Mammary epithelial cell (primary cell): ENCODE results near the gene SLC22A14.

ENCODE experiments used
- EZH2 ChIP-seq: IDR thresholded peaks from 2 replicates; pipeline ENCODE4 v1.6.1; 2012; ENCODE audit warnings: low read length, inconsistent platforms, borderline replicate concordance
- TF ChIP-seq, protein P1 (sequence below), 2 donors: IDR thresholded peaks in 1 of 2; conservative IDR thresholded peaks in 1 of 2; 2 replicates each; pipeline ENCODE4 v1.5.1; 2011 to 2012; ENCODE audit warnings: inconsistent platforms in 2 of 2, low read length in 2 of 2, mild to moderate bottlenecking in 2 of 2, control low read depth in 1 of 2, low read depth in 1 of 2; ENCODE audit not compliant: insufficient read depth in 1 of 2; ENCODE audit errors: extremely low read depth in 1 of 2

DNA sequence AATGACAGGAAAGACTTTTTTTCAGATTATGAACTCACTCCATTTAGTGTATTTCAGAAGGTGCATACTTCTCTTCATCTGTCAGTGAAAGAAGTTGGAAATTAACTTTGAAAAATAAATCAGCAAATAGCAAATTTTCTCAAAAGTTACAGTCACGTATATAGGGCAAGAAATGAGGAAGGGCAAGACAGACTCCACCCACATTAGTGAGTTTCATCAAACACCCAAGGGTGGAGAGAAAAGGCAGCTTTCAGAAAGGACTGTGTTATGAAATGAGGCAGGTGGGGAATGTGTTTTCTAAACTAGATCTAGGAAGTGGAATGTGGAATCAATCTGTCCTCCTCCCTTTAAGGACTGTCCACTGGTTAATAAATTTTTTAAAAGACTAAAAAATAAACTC lies 13.6 kb upstream of the SLC22A14 start:
- TF ChIP-seq, protein P1, sequence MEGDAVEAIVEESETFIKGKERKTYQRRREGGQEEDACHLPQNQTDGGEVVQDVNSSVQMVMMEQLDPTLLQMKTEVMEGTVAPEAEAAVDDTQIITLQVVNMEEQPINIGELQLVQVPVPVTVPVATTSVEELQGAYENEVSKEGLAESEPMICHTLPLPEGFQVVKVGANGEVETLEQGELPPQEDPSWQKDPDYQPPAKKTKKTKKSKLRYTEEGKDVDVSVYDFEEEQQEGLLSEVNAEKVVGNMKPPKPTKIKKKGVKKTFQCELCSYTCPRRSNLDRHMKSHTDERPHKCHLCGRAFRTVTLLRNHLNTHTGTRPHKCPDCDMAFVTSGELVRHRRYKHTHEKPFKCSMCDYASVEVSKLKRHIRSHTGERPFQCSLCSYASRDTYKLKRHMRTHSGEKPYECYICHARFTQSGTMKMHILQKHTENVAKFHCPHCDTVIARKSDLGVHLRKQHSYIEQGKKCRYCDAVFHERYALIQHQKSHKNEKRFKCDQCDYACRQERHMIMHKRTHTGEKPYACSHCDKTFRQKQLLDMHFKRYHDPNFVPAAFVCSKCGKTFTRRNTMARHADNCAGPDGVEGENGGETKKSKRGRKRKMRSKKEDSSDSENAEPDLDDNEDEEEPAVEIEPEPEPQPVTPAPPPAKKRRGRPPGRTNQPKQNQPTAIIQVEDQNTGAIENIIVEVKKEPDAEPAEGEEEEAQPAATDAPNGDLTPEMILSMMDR (conservative IDR thresholded peaks at IDR 0.05 in 1 of 2, IDR thresholded peaks at IDR 0.05 in 1 of 2; ENCODE audit: extremely low read depth in 1 of 2, insufficient read depth in 1 of 2, low read depth in 1 of 2, low read length in 2 of 2): no peak
- no peak for TF ChIP-seq EZH2
